Islet precursor cell (in vitro differentiated cells): Measurements from ENCODE around the gene EFNA5.

Experiments used
- DNase-seq: peaks from one replicate; pipeline ENCODE4 v3.0.0-alpha.2; 2018

Gene EFNA5

DNA sequence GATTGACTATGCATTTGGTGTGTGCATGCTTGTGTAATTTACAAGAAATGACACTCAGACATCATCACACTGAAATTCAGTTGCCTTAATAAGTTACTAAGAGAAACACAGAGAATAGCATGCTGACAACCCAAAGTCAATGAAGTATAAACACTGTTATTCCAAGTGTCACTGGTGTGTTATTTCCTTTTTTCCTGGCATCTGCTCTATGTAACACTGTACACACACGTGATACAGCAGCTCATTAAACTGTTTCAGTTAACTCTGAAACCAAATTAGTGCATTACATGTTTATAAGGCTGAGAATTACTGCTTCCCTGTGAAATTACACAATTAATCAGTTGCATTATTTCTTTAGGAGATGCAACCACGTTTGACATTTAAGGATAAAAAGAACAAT is 252.7 kb downstream of the EFNA5 start:
- no peak for DNase-seq

DNA sequence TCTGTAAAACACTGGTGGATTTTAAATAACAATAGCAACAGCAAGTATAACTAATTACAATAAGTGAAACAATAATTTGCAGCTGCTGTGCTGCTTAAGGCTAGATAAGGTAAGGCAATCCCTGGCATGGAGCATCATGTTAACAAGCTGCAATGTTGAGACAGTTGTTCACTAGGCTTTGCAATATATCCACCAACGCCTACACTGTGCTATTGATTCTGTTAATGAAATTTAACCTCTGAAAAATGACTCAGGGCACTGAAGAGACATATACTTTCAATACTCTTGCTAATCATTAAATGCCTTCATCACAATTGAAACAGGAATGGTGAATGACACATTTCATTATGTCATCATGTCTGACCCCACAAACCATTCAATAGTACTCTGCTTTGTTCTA is 255.0 kb downstream of the EFNA5 start:
- no peak for DNase-seq

DNA sequence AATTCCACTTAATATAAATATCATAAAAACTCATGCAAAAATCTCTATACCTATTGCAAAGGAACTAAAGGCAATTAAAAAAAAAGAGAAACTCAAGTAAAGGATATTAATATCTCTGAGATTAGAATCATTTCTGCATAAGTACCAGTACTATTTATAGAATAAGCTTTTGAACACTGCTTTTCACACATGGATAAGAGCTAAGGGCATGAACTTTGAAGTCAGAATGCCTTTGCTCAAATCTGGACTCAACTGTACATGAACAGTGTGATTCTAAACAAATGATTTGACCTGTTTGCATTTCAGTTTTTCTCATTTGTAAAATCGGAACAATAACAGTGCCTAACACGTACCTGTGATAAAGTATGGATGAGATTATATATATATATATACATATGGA is 255.9 kb downstream of the EFNA5 start:
- DNase-seq: no peak

DNA sequence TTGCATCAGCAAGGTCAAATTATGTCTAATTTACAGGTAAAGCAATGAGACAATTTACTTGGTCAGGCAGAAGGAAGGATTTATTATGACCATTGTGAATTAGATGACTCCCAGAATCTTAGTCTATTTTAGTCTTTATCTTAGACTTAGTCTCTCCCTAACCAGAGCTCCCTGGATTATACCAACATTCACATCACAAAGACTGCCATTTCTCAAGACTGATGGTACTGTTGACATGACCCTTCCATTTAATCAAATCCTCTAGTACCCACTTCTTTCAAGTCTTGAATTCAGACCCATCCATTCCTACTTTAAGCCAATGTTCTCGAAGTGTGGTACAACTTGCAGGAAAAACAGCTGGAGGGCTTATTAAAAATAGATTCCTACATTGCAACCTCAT is 257.0 kb downstream of the EFNA5 start:
- DNase-seq: no peak

DNA sequence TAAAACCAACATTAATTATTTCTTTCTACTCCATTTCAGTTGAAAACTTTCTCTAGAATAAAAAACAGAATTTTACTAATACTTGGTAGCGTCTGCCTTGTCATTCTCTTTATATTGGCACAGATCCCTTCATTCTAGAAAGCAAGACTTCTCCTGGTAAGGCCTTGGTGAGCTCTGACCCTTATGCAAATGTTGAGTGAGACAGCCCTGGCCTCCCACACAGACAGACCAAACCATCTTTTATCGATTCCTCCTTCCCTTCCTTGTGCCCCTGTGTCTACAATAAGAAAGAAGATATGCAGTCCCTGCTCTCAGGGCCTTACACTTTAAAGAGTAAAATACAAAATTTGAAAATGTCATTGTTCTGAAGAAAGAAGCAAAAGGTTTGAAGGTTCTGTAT is 262.2 kb downstream of the EFNA5 start:
- DNase-seq: no peak

DNA sequence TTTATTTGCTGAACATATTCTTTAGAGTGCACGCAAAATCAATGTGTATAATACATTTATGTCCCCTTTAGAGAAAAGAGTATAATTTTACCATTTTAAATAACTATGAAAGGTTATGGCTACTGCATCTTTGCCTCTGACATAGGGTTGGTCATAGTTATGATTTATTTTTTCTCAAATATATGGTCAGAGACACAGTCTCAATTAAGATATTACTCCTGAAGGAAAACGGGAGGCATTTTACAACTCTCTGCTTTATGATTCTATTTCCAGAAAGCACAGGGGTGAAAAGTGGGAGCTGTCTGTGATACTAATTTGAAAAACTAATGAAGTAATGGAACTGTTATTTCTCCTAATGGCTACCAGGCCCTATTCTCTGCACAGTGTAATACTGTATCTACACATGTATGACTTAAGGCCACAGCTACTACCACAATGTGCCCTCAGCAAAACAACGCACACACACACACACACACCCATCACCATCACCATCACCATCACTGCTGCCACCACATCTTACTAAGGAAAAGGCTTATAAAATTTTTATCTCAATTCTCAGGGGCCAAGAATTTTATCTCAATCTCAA is 262.9 kb downstream of the EFNA5 start:
- no peak for DNase-seq

DNA sequence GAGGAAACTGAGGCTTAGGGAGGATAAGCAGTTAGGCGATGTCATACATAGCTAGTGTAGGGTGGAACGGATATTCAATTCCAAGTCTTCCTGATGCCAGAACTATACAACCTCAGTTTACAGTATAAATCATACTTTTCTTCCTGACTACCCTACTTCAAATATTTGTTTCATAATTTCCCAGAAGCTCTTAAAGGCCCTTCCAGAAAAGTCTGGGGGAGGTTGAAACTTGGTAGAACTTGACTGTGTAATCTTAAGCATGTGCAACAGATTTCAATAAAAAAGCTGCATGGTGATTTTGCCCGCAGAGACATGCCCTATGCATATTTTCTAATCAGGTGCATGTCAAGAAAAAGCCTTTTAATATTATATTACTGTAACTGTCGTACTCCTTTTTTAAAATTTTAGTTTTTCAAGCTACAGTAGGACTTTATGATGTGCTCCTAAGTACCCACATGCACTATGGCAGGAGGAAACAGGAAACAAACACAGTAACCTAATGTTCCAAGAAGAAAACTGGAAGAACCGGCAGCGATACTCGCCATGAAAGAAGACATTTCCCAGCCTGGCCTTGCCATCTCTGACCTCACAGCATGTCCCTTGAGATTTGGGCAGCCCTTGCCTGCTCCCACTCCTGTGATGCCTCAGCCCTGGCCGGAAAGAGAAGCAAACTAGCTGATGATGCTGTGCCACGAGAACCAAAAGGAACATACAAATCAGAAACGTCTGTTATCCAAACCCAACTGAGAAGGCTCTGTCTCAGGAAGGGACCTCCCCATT is 266.0 kb downstream of the EFNA5 start:
- DNase-seq: no peak

DNA sequence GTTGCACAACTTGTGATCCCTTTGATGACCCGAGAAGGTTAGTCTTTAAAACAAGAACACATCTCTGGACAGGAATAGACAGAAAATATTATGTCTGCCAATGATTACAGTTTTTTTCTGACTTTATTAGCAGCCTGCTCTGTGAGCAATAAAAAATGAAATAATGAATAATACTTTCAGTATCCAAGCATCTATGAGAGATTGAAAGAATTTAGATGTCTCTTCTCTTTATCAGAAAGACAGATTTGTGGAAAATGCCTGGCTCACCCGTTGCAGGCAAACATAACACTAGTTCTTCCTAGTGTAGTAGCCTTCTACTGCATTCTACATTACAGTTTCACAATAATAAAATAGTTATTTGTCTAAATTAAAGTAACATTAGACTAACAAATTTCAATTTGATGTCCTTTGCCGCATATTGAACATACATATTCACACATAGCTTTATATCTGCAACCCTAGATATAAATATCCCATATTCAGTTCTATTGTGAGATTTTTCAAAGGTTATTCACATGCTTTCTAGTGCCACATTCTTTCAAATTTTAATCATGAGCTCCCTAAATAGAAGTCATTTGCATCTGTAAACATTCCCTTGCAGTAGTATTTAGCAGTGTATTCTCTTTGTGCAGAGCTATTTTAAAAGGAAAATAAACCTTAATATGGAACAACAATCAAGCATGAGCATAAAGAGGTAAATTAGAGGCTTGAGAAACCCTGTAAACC is 267.3 kb downstream of the EFNA5 start:
- no peak for DNase-seq

DNA sequence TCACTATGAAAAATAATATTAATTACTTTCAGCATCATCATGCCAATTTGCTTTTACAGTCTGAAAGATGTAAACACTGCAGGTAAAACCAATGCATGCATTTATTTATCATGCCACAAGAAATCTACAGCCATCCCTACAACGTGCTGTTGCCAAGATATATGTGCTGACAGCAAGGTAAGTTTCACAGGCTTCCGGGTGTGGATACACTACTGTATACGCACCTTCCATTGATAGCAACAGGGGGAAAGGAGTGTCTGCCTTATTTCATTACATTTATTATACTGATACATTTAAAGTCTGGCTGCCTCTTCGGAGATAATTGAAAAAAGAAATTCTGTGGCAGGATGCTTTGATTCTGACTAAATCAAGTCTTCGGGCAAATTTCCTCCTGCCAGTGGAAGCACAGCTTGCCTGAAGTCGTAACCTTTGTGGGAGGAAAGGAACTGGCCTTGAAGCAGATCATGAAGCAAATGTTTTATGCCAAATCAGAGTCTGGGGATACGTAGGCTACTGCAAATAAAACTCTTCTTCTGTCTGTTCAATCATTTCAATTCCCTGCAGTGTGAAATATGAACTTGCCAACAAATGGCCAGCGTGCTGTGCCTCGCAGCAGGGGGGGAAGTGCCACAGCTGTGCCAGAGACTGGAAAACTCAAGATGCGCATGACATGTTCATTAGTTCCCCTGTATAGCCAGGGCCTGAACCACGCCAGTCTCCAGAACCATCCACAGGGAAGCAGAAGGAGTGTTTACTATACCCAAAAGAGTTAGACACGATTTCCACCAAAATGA is 268.1 kb downstream of the EFNA5 start:
- DNase-seq: no peak

DNA sequence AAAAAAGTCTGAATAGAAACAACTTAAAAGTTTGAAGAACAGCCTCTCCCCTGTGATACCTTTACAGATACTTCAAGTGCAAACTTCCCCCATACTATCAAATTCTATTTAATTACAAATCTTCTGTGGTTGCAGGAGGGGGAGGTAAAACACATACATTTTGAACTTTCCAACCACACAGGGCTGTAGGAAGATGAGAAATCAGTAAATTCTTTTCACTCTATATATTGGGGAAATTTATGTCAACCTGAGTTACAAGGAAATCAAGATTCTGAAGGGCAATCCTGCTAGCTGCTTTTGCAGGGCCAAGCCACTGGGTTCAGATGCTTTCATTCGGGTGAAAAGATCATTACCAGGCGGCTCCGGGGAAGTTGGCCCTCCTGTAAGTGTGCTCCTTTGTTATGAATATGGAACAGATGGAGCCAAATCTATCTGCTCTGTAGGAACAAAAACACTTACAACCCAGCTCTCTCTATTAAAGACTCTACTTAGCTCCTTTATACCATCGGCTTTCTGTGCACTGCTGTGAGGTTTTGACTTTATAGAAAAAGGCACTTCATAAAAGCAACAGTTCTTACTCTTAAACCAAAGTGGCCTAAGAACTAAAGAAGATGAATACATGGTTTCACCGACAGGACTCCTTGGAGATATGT is 269.1 kb downstream of the EFNA5 start:
- no peak for DNase-seq

DNA sequence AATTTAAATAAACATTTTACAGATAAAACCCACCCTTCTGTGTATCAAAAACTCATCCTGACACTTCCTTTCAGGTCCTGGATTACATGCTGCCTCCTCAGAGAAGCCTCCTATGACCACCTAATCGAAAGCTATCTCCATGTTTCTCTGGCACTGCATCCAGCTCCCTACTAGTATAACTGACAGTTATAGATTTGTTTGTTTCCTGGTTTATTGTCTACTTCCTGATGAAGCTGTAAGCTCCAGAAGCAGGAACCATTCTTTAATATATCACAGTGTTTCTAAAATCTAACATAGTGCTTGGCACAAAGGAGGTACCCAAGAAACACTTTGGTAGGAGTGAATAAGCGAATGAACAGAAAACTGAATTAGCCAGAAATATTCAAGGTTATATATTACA is 270.4 kb downstream of the EFNA5 start:
- DNase-seq: no peak

DNA sequence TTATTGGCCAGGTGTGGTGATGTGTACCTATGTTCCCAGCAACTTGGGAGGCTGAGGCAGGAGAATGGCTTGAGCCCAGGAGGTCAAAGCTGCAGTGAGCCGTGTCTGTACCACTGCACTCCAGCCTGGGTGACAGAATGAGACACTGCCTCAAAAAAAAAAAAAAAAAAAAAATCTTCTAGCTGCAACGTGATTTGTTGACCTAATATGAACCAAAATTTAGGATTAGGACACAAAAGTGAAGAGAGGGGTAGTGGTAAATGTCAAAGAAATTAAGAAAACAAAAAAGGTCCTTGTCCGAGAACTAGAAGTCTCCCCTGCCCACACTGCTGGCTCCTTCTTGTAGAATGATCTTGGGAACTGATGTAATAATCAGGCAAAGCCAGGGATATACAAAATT is 272.0 kb downstream of the EFNA5 start:
- DNase-seq: no peak

DNA sequence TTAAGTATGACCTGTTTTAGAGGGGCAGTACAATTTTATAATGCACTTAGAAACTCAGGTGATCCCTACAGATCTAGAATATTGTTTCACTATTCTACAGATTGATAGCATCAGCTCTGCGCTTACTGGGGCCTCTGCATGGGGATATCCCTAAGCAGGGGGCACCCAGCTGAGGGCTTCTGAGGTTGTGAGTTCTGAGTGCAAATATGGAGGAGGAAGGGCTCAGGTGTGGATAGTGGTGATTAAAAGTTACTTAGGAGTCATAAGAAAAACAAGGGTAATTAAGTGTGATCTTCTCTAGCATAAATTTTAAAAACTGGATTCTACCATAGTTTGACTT is 274.4 kb downstream of the EFNA5 start:
- no peak for DNase-seq

DNA sequence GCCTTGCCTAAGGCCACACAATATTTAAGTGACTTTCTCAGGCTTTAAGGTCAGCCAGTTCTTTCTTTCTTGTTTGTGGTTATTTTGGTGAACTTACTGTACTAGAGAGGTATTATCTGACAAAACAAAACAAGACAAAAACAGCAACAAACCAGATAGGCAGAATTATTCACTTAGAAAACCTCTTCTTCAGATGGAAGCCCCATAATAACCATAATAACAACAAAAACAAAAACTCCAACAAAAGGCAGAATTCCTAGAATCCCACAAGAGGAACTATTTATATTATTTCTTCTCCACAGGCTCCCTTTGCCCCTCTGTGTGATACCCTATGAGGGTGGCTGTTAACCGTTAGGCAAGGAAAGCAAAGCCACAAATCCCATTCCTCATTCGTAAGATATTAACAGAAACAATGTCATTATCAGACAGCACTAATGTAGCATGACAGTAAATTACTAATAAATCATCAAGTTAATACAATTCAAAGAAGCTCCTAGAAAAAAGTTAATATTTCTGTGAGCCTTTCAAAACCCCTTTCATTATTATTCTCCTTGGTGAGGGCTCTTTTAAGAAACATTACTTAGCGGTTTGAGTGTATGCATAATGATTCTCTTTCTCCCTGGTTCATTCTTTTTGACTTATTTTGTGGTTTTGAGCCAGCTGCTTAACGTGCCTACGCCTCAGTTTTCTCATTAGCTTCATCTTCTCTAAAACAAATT is 274.9 kb downstream of the EFNA5 start:
- DNase-seq: no peak

DNA sequence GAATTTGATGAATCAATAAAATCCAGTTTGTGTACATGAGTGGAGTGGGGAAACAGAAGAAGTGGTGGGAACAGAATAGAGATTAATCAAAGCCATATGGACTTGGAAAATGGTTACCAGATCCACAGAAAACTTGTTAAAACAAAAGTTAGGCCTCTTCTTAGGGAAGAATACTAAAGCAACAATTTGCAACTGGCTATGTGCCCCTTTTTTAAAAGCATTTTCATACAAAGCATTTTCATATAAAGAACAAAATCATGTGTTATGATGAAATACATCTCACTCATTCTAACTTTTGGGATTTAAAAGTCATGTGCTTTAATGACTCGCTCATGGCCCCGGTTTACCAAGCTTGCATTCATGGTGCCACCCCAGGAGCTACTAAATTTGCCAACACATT is 276.9 kb downstream of the EFNA5 start:
- DNase-seq: no peak

DNA sequence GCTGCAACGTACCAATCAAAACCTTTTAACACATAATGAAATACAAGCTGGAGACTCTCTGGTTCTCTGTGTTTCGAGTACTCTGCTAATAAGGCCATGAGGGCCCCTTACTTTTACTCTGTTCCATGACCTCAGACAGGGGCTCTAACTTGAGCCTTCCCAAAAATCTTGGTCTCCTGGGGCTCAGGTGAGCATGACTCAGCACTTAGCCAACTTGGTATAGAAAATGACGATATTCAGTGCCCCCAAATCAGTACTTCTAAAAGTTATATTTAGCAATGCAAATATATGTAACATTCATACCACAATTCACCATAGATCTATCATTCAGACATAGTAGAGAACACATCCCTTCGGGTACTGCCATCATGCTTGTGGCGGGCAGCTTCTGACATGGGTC is 278.9 kb downstream of the EFNA5 start:
- DNase-seq: no peak

DNA sequence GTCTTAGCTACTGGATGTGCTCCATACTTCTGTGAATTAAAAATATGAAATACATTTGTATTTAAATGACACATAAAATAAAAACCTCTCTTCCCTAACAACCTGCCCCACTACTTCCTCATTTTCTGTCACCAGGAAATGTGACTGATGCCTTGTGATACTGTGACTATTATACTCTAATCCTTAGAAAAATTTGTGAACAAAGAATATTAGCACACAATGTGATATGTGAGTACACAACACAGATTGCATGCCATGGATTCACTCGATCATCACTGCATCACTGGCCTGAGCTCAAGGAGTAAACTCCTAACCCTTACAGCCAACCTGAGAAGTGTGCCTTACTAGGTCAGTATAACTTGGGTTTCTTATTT is 281.0 kb downstream of the EFNA5 start:
- DNase-seq: no peak

DNA sequence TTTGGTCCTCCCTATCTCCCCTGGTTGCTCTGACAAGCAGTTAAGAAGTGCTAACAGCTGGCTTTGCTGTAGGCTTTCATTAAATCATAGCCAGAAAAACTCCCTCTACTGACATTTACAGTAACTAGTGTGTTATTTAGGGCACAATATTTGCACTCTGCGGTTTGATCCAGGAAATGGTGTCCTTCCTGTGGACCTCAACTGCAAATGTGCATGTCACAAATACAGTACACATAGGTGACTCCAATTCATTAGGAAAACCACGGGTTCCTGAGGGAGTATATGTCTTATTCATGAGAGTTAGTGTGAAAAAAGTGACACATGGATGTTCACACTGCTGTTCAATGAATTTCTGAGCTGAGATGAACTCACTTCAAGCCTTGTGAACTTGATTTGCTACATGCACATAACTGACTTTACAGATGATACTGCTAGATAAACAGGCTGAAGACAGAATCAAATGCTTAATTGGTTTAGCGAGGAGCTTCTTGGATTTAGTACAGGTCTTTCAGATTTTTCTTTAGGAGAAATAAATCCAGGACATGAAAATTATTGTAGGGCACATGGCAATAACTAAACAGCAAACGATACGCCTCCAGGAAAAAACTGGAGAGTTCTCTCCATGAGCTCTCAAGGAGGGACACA is 281.5 kb downstream of the EFNA5 start:
- no peak for DNase-seq

DNA sequence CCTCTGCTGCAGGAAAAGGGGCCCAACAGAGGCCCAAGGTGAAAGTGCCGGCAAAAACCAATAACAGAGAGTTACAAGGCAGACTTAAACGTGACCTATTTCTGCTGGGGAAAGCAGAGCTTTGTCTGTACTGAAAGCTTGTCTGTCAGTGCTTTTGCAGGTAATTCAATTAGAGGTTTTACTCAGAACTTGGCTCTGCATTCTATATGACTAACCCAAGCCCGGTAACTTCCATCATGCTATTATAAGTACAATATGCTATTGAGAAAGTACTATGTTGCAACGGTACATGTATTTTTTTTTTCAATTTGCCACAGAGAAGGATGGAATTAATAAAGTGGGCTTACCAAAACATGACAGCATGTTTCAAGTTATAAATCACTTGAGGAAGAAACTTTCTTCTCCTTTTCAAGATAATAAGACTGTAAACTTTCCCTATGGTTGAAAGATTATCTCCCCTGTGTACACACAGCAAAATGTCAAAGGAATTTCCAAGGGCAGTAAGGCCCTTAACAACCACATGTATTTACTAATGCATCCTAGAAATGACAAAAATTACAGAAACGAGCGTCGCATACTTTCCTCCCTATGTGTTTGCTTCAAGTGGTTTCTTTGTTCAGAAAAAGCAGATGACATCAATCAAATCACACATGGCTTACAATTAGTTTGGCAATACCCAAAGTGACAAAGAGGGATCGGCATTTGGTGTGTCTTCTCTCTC is 282.4 kb downstream of the EFNA5 start:
- DNase-seq: no peak

DNA sequence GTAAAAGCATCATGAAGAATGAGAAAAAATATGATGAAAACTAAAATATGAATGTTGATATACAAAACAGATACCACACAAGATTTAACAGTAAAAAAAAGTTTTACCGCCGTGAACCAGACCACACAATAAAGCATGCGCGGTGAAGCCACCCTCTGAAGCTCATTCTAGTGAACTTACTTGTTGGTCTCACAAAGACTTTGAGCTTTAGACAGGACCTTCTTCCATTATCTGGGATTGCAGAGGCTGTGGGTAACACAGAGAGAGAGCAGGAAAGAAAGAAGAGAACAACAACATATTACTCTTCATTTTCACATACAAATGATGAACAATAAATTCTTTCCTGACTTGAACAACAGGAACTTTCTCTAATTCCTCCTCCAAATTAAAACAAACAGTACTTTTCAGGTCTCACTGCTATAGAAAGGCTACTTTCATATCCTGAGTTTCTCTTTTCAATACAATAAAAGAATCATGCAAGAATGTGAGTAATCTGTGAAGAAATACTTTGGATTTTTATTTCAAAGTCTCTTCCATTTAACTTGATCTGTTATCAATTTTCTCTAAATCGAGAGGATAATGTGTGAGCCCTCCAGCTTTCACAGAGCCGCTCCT is 283.1 kb downstream of the EFNA5 start:
- no peak for DNase-seq

DNA sequence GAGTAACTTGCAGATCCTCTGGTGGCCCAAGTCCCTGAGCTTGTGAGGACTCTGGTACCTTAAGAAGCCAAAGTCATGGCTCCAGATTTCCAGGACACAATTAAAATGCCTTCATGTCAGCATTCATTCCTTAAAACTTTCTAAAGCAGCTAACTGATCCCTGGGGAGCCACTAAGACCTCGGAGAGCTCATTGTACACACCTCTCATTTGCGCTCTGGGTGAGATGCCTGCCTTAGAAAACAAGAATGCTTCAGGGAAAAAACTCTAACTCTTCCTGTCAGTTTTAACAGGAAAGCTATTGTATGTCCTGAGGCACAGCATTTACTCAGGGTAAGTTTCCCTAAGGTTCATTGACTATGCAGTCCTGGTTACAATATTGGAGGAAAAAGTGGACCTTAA is 285.0 kb downstream of the EFNA5 start:
- no peak for DNase-seq
